Progenitor cell of endocrine pancreas (in vitro differentiated cells): ENCODE results near the gene ARHGAP6. TPM values are rescaled to one million over a fixed set of nuclear protein-coding genes. Genes with fewer than 3 reads are reported as not detected.

ENCODE experiments used
- DNase-seq: peaks from one replicate; pipeline ENCODE4 v3.0.0; 2021; ENCODE audit warnings: low spot score; ENCODE audit not compliant: unreplicated experiment
- H3K27ac Mint-ChIP-seq: 2 replicates; pipeline ENCODE4 v1.8.0; 2021; ENCODE audit warnings: mild to moderate bottlenecking, moderate library complexity, mixed read lengths
- H3K27me3 Mint-ChIP-seq: 2 replicates; pipeline ENCODE4 v1.8.0; 2021; ENCODE audit warnings: mixed read lengths
- H3K36me3 Mint-ChIP-seq: 2 replicates; pipeline ENCODE4 v1.8.0; 2022; ENCODE audit warnings: mixed read lengths; ENCODE audit not compliant: insufficient read depth
- H3K4me1 Mint-ChIP-seq: 2 replicates; pipeline ENCODE4 v1.8.0; 2021; ENCODE audit warnings: low read depth, mixed read lengths
- H3K4me3 Mint-ChIP-seq: 2 replicates; pipeline ENCODE4 v1.8.0; 2021; ENCODE audit warnings: low read depth, mild to moderate bottlenecking, moderate library complexity, mixed read lengths
- H3K9me3 Mint-ChIP-seq: 2 replicates; pipeline ENCODE4 v1.8.0; 2021; ENCODE audit warnings: low read depth, mixed read lengths
- total RNA-seq: library from RNA; stranded (reverse); gene quantifications from 2 replicates; pipeline ENCODE4 v1.2.1, GENCODE V29; 2021
- TF ChIP-seq, protein P1 (sequence below): fragments of 200-600 bp; sonication (generic); IDR thresholded peaks from one replicate; pipeline ENCODE4 v1.5.0; 2021; ENCODE audit warnings: antibody characterized with exemption, mild to moderate bottlenecking; ENCODE audit not compliant: unreplicated experiment

The ARHGAP6 gene
- total RNA-seq, 1 donor from 2014 or later, result 1.9 TPM

DNA sequence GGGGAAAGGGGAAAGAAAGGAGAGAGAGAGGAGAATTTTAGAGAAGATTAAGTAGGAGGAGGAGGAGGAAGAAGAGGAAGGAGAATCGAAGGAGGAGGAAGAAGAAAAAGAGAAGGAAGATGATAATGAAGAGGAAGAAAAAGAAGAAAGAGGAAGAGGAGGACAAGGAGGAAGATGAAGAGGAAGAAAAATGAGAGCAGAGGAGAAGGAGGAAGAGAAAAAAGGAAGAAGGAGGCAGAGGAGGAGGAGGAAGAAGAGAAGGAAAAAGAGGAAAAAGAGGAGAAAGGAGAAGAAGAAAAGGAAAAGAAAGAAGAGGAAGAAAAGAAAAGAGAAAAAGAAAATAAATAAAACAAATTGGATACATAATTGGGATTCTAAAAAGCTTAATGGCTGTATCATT lies 181.4 kb downstream of the ARHGAP6 start:
- Mint-ChIP-seq H3K27me3 (peaks cover 3% of the 10 kb centered on the region), H3K36me3 (no peaks in the 10 kb centered on the region), H3K4me1 (no peaks in the 10 kb centered on the region), H3K9me3 (peaks cover 19% of the 10 kb centered on the region), H3K4me3 (no peak overlapping the region), H3K27ac (no peak overlapping the region)
- TF ChIP-seq, protein P1, sequence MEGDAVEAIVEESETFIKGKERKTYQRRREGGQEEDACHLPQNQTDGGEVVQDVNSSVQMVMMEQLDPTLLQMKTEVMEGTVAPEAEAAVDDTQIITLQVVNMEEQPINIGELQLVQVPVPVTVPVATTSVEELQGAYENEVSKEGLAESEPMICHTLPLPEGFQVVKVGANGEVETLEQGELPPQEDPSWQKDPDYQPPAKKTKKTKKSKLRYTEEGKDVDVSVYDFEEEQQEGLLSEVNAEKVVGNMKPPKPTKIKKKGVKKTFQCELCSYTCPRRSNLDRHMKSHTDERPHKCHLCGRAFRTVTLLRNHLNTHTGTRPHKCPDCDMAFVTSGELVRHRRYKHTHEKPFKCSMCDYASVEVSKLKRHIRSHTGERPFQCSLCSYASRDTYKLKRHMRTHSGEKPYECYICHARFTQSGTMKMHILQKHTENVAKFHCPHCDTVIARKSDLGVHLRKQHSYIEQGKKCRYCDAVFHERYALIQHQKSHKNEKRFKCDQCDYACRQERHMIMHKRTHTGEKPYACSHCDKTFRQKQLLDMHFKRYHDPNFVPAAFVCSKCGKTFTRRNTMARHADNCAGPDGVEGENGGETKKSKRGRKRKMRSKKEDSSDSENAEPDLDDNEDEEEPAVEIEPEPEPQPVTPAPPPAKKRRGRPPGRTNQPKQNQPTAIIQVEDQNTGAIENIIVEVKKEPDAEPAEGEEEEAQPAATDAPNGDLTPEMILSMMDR, result no peak
- no peak for DNase-seq

DNA sequence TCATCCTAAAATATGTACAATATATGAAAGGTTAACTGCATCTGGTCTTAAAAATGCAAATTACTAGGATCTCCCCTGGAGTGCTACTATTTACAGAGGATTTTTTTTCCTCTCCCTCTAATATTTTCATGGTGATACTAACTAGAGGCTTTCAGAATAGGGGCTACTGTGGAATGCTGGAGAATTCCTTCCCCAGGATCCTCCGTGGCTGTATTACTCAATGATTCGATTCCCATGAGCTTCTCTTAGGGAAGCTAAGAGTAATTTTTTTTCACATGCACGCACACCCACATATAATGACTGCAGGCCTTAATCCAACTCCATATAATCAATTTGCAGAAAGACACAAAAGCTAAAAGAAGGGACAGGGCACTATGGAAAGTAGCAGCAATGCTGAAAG lies 184.7 kb downstream of the ARHGAP6 start:
- no peak overlapping the region for H3K4me3 Mint-ChIP-seq
- H3K27me3 Mint-ChIP-seq, result peaks cover 3% of the 10 kb centered on the region
- no peak overlapping the region for H3K27ac Mint-ChIP-seq
- H3K36me3 Mint-ChIP-seq, result no peaks in the 10 kb centered on the region
- H3K4me1 Mint-ChIP-seq, result no peaks in the 10 kb centered on the region
- TF ChIP-seq, protein P1, result no peak
- no peak for DNase-seq
- peaks cover 14% of the 10 kb centered on the region for H3K9me3 Mint-ChIP-seq

DNA sequence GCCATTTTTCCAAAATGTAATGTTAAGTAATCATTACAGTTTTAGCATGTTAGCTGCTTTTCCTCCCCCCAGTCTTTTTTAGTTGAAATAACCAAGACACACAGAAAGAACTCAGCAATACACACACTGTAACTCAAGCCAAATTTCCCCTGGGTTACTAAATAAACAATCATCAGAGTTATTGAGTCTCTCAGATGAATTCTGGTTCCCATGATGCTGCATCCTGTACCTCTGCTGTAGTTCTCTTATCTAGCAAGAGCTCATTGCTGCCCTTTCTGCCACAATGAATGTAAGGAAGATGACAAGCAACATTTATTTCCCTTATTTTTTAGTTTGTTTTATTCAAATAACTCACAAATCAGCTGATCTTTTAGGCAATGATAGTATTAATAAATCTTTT lies 185.1 kb downstream of the ARHGAP6 start:
- Mint-ChIP-seq H3K36me3 (no peaks in the 10 kb centered on the region), H3K4me3 (no peak overlapping the region), H3K9me3 (peaks cover 17% of the 10 kb centered on the region), H3K27me3 (peaks cover 3% of the 10 kb centered on the region), H3K4me1 (no peaks in the 10 kb centered on the region), H3K27ac (no peak overlapping the region)
- DNase-seq, result no peak
- TF ChIP-seq, protein P1, result no peak

DNA sequence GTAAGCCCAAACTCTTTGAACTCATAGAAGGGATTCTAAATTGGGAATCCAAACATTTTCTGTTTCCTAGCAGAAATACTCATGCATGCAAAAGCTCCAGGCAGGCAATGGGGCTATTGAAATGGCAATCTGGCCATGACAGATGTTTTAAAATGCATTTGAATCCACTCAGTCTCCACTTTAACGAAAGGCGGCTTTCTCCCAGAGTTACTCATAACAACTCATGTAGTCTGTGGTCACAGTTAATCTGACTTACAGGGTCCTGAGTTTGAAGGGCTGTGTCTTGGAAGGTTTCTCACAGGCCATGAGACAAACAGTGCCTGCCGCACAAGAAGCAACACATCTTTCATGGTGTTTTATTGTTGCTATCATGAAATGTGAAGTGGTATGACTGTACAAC lies 186.8 kb downstream of the ARHGAP6 start:
- Mint-ChIP-seq H3K9me3 (peaks cover 19% of the 10 kb centered on the region), H3K27ac (no peak overlapping the region), H3K36me3 (no peaks in the 10 kb centered on the region), H3K4me3 (no peak overlapping the region), H3K27me3 (peaks cover 3% of the 10 kb centered on the region), H3K4me1 (no peaks in the 10 kb centered on the region)
- TF ChIP-seq, protein P1, result no peak
- DNase-seq, result no peak

DNA sequence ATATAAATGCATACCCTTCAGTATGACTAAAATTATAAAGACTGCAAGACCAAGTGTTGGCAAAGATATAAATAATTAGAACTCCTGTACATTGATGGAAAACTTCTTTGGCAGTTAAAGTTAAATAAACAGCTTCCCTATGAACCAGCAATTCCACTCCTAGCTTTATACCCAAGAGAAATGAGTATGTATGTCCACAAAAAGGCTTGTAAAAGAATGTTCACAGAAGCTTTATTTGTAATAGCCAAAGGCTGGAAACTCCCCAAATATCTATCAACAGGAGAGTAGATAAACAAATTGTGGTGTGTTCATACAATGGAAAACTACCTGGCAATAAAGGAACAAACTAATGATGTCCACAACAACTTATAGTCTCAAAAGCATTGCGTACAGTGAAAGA lies 187.7 kb downstream of the ARHGAP6 start:
- H3K9me3 Mint-ChIP-seq, result peaks cover 16% of the 10 kb centered on the region
- no peak overlapping the region for H3K27ac Mint-ChIP-seq
- no peak for DNase-seq
- H3K27me3 Mint-ChIP-seq, result no peaks in the 10 kb centered on the region
- H3K4me3 Mint-ChIP-seq, result no peak overlapping the region
- no peaks in the 10 kb centered on the region for H3K36me3 Mint-ChIP-seq
- TF ChIP-seq, protein P1, result no peak
- H3K4me1 Mint-ChIP-seq, result no peaks in the 10 kb centered on the region
